Gastrocnemius medialis (tissue), 4 donors: ENCODE measurements around the gene FAM174C. TPM values are rescaled to one million over a fixed set of nuclear protein-coding genes. Genes with fewer than 3 reads are reported as not detected.

Experiments used
- ATAC-seq, 2 donors: fragments of 150-250 bp; one replicate each; pipeline ENCODE4 v1.9.1; 2016
- DNase-seq, 2 donors: peaks; one replicate each; pipeline ENCODE4 v3.0.0-alpha.2; 2019
- H3K27ac ChIP-seq, 4 donors: fragments of 200-600 bp; sonication (generic); 1 replicate in 1 of 4; 2 replicates in 3 of 4; pipeline ENCODE4 v1.5.1; 2016 to 2018; ENCODE audit warnings: mild to moderate bottlenecking in 2 of 4, moderate library complexity in 1 of 4
- H3K27me3 ChIP-seq, 3 donors: fragments of 200-600 bp; sonication (generic) in 2 of 3; 1 replicate in 1 of 3; 2 replicates in 2 of 3; pipeline versions ENCODE4 v1.5.1 to v1.6.0; 2016 to 2019; ENCODE audit warnings: mild to moderate bottlenecking in 1 of 3, moderate library complexity in 1 of 3
- H3K36me3 ChIP-seq, 2 donors: fragments of 200-600 bp; sonication (generic) in 1 of 2; one replicate each; pipeline ENCODE4 v1.5.1; 2017 to 2018
- H3K4me1 ChIP-seq, 2 donors: fragments of 200-600 bp; sonication (generic) in 1 of 2; one replicate each; pipeline ENCODE4 v1.5.1; 2016 to 2017; ENCODE audit warnings: mild to moderate bottlenecking in 2 of 2
- H3K4me3 ChIP-seq, 4 donors: fragments of 200-600 bp; sonication (generic) in 3 of 4; 1 replicate in 1 of 4; 2 replicates in 3 of 4; pipeline ENCODE4 v1.5.1; 2016 to 2019; ENCODE audit warnings: mild to moderate bottlenecking in 2 of 4
- H3K9me3 ChIP-seq, 3 donors: fragments of 200-600 bp; sonication (generic) in 2 of 3; 1 replicate in 1 of 3; 2 replicates in 2 of 3; pipeline ENCODE4 v1.5.1; 2016 to 2019
- CTCF ChIP-seq, 5 experiments: fragments of 450-650 bp in 3 of 5; fragments of 200-600 bp in 2 of 5; sonication (generic) in 2 of 5; IDR thresholded peaks in 4 of 5; conservative IDR thresholded peaks in 1 of 5; 1 replicate in 4 of 5; 2 replicates in 1 of 5; pipeline ENCODE4 v1.5.1; 2016 to 2019; ENCODE audit warnings: antibody characterized with exemption in 5 of 5, mild to moderate bottlenecking in 3 of 5, moderate library complexity in 3 of 5
- POLR2A ChIP-seq, 2 donors: fragments of 450-650 bp; IDR thresholded peaks; one replicate each; pipeline ENCODE4 v1.6.1; 2017; ENCODE audit warnings: antibody characterized with exemption in 2 of 2, mild to moderate bottlenecking in 2 of 2, moderate library complexity in 2 of 2
- in situ Hi-C, 4 donors: fragments of 200-750 bp; cut with MboI; loops; one replicate each; pipeline versions ENCODE4 v1.15.0 to v1.8.0; 2017; ENCODE audit warnings: low sequenced_read_pairs in 4 of 4
- intact Hi-C: fragments of 100-400 bp; cut with DNase I; formaldehyde crosslinking; loops from one replicate; pipeline ENCODE4 v1.15.1; 2023; ENCODE audit warnings: low total_unique reads
- total RNA-seq, 4 donors: library from RNA; depleted of rRNA; stranded (reverse); fragments of >200 nt; gene quantifications; one replicate each; pipeline versions ENCODE4 v1.1.0 to v1.2.3, GENCODE V29; 2016

FAM174C gene
- total RNA-seq, 4 donors from 2014 or later, result 18.7 to 36.7 (median 28.7) TPM

GRCh38 chr19:1307320-1307719 is 32.0 kb downstream of the FAM174C start:
- in situ Hi-C loops (no loop called here), intact Hi-C loops (no loop called here)
- TF ChIP-seq CTCF (IDR thresholded peaks at IDR 0.05 in 4 of 5, conservative IDR thresholded peaks at IDR 0.05 in 1 of 5), result no peak
- TF ChIP-seq POLR2A (IDR thresholded peaks at IDR 0.05), result no peak

GRCh38 chr19:1307755-1308303 is 32.5 kb downstream of the FAM174C start:
- intact Hi-C loops, result no loop called here
- DNase-seq (no peak), ATAC-seq (no peak)
- in situ Hi-C loops, result no loop called here
- Histone ChIP-seq H3K27me3 (peaks cover 5 to 8% (median 7%) of the 10 kb centered on the region in 3 donors), H3K36me3 (no peaks in the 10 kb centered on the region), H3K4me3 (no peak overlapping the region), H3K9me3 (no peaks in the 10 kb centered on the region), H3K27ac (no peak overlapping the region), H3K4me1 (no peaks in the 10 kb centered on the region)
- TF ChIP-seq POLR2A (IDR thresholded peaks at IDR 0.05) (no peak), CTCF (IDR thresholded peaks at IDR 0.05 in 4 of 5, conservative IDR thresholded peaks at IDR 0.05 in 1 of 5) (no peak)

More at GRCh38 chr19:1307320-1307719, 32.0 kb downstream of the FAM174C start:
- Histone ChIP-seq H3K27me3 (peaks cover 4 to 8% (median 7%) of the 10 kb centered on the region in 3 donors), H3K36me3 (no peaks in the 10 kb centered on the region), H3K4me3 (no peak overlapping the region), H3K27ac (no peak overlapping the region), H3K9me3 (no peaks in the 10 kb centered on the region), H3K4me1 (no peaks in the 10 kb centered on the region)
- no peak for ATAC-seq
- no peak for DNase-seq

GRCh38 chr19:1308718-1309117 is 33.4 kb downstream of the FAM174C start:
- Histone ChIP-seq H3K4me1 (no peaks in the 10 kb centered on the region), H3K36me3 (no peaks in the 10 kb centered on the region), H3K9me3 (no peaks in the 10 kb centered on the region), H3K27me3 (peaks cover 14 to 15% (median 15%) of the 10 kb centered on the region in 3 donors), H3K4me3 (no peak overlapping the region), H3K27ac (no peak overlapping the region)
- no peak for TF ChIP-seq POLR2A (IDR thresholded peaks at IDR 0.05)
- no peak for TF ChIP-seq CTCF (IDR thresholded peaks at IDR 0.05 in 4 of 5, conservative IDR thresholded peaks at IDR 0.05 in 1 of 5)
- DNase-seq (no peak), ATAC-seq (no peak)
- intact Hi-C loops, result no loop called here
- in situ Hi-C loops, result no loop called here

- Histone ChIP-seq H3K9me3 (no peaks in the 10 kb centered on the region), H3K4me1 (no peaks in the 10 kb centered on the region), H3K36me3 (no peaks in the 10 kb centered on the region), H3K27me3 (peaks cover 21 to 26% (median 24%) of the 10 kb centered on the region in 3 donors), H3K4me3 (no peak overlapping the region), H3K27ac (no peak overlapping the region)
- DNase-seq (no peak), ATAC-seq (no peak)
- intact Hi-C loops (no loop called here), in situ Hi-C loops (no loop called here)
- TF ChIP-seq POLR2A (IDR thresholded peaks at IDR 0.05) (no peak), CTCF (IDR thresholded peaks at IDR 0.05 in 4 of 5, conservative IDR thresholded peaks at IDR 0.05 in 1 of 5) (no peak)
Measured at GRCh38 chr19:1309977-1310852, 34.9 kb downstream of the FAM174C start.
